Measurements from ENCODE around the gene MGMT. TPM values are rescaled to one million over a fixed set of nuclear protein-coding genes. Genes with fewer than 3 reads are reported as not detected.

The MGMT gene
- total RNA-seq, 2 donors from 2014 or later: 41.1 to 50.4 TPM

DNA sequence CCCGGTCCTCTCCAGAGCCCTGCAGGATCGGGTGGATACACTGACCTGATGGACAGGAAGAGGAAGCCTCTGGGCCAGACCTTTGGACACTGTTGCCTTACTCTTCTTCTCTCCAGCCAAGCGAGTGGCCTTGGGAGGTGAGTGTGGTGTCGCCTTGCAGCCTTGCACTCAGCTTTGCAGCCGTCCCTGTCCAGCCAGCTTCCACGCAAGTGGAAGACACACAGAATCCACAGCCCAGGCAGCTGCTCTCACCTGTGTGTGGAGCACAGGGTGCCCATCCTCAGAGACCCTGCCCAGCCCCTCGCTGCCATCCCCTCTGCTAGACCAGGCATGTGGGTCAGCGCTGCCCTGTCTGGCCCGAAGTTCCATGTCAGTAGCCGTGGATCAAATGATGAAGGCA is 258.0 kb downstream of the MGMT start:
- WGBS: 96% methylated on average over 10 of the region's 10 CpGs
- H3K36me3 ChIP-seq: no peaks in the 10 kb centered on the region
- H3K27ac ChIP-seq: no peak overlapping the region
- no peaks in the 10 kb centered on the region for H3K4me1 ChIP-seq (replicated peaks)
- TF ChIP-seq, protein P1, sequence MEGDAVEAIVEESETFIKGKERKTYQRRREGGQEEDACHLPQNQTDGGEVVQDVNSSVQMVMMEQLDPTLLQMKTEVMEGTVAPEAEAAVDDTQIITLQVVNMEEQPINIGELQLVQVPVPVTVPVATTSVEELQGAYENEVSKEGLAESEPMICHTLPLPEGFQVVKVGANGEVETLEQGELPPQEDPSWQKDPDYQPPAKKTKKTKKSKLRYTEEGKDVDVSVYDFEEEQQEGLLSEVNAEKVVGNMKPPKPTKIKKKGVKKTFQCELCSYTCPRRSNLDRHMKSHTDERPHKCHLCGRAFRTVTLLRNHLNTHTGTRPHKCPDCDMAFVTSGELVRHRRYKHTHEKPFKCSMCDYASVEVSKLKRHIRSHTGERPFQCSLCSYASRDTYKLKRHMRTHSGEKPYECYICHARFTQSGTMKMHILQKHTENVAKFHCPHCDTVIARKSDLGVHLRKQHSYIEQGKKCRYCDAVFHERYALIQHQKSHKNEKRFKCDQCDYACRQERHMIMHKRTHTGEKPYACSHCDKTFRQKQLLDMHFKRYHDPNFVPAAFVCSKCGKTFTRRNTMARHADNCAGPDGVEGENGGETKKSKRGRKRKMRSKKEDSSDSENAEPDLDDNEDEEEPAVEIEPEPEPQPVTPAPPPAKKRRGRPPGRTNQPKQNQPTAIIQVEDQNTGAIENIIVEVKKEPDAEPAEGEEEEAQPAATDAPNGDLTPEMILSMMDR (IDR thresholded peaks at IDR 0.05): no peak
- TF ChIP-seq POLR2A (IDR thresholded peaks at IDR 0.05): no peak
- TF ChIP-seq POLR2AphosphoS5 (IDR thresholded peaks at IDR 0.05): no peak
- intact Hi-C loops (cut with DNase I): no loop called here
- H3K27me3 ChIP-seq (replicated peaks; ENCODE audit: insufficient read depth): no peaks in the 10 kb centered on the region
- H3K9me3 ChIP-seq: no peaks in the 10 kb centered on the region
- no peak overlapping the region for H3K4me3 ChIP-seq
- no peak for DNase-seq (ENCODE audit: low spot score)

DNA sequence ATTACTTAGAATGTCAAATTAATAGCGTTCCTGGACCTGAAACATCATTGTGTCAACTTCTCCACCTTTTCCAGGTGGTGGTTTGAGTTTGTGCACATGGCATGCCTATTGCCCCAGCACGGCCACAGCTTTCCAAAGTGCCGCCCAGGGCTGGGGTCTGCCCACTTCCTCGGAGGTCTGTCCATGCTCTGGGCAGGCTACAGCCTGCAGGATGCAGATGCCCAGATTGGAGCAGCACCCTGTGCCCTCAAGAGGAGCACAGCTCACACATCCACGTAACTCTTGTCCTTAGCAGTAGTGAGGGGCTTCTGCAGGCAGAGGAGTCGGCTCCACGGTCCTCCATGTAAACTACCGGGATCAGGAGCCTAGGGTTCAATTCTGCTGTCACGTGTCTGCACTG is 258.4 kb downstream of the MGMT start:
- no peak for DNase-seq (ENCODE audit: low spot score)

DNA sequence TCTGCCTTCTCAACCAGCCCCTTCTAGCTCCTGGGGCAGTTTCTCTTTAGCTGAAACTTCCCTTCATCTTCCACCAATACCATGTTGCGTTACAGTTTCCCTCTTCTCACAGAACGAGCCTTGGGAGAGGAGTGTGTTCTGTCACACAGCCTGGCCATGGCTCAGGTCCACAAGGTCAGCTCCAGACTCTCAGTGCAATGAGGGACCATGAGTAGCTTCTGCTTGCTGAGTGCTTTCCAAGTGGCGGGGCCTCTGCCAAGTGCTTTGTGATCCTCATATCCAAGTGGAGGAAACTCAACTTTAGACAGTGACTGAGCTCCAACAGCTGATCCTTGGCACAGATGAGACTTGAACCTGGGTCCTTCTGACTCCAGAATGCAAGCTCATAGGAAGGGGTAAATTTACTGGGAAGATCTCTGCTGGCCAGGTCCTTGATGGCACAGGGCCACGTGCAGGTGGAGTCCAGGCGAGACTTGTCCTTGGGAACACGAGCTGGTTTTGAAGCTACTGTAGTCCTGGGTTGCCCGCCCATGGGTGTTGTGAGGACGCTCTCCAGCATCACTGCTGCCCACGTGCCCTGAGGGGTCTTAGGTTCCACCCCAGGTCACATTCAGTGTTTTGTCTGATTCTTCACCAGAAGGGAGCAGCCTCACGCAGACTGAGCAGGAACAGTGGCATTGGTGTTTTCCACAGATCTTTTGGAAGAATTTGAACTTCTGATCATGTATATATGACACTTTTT is 259.0 kb downstream of the MGMT start:
- H3K4me3 ChIP-seq: no peak overlapping the region
- H3K27ac ChIP-seq: no peak overlapping the region
- H3K9me3 ChIP-seq: no peaks in the 10 kb centered on the region
- intact Hi-C loops (cut with DNase I): no loop called here
- H3K36me3 ChIP-seq: no peaks in the 10 kb centered on the region
- 94% methylated on average over 10 of the region's 10 CpGs for WGBS
- no peaks in the 10 kb centered on the region for H3K27me3 ChIP-seq (replicated peaks; ENCODE audit: insufficient read depth)
- no peaks in the 10 kb centered on the region for H3K4me1 ChIP-seq (replicated peaks)
- no peak for DNase-seq (ENCODE audit: low spot score)
- TF ChIP-seq POLR2AphosphoS5 (IDR thresholded peaks at IDR 0.05) (no peak), POLR2A (IDR thresholded peaks at IDR 0.05) (no peak)
- TF ChIP-seq, protein P1 (IDR thresholded peaks at IDR 0.05): no peak

More for the DNA sequence above, 258.4 kb downstream of the MGMT start:
- Histone ChIP-seq H3K36me3 (no peaks in the 10 kb centered on the region), H3K27ac (no peak overlapping the region), H3K9me3 (no peaks in the 10 kb centered on the region), H3K4me3 (no peak overlapping the region), H3K27me3 (replicated peaks; ENCODE audit: insufficient read depth) (no peaks in the 10 kb centered on the region), H3K4me1 (replicated peaks) (no peaks in the 10 kb centered on the region)
- intact Hi-C loops (cut with DNase I): no loop called here
- no peak for TF ChIP-seq POLR2A (IDR thresholded peaks at IDR 0.05)
- TF ChIP-seq, protein P1 (IDR thresholded peaks at IDR 0.05): no peak
- no peak for TF ChIP-seq POLR2AphosphoS5 (IDR thresholded peaks at IDR 0.05)
- WGBS: 94% methylated on average over 9 of the region's 9 CpGs

DNA sequence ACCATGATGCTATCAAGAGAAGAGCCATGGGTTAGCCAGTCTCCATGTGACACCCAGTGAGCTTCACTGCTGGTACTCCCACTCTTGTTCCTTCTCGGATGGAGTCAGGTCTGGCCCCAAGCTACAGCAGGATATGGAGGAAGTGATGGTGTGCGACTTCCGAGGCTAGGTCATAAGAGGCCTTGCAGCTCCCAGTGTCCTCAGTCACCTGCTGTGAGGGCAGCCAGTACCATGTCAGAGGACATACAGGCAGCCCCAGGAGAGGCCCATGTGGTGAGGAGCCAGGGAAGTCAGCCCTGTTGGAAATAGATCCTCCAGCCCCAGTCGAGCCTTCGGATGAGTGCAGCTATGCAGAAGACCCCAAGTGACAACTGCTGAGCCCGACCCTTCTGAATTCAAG is 260.0 kb downstream of the MGMT start:
- no peak overlapping the region for H3K27ac ChIP-seq
- no peaks in the 10 kb centered on the region for H3K9me3 ChIP-seq
- no peaks in the 10 kb centered on the region for H3K4me1 ChIP-seq (replicated peaks)
- no peak overlapping the region for H3K4me3 ChIP-seq
- no peaks in the 10 kb centered on the region for H3K36me3 ChIP-seq
- 93% methylated on average over 6 of the region's 6 CpGs for WGBS
- intact Hi-C loops (cut with DNase I): no loop called here
- no peak for TF ChIP-seq POLR2AphosphoS5 (IDR thresholded peaks at IDR 0.05)
- TF ChIP-seq POLR2A (IDR thresholded peaks at IDR 0.05): no peak
- TF ChIP-seq, protein P1 (IDR thresholded peaks at IDR 0.05): no peak
- no peak for DNase-seq (ENCODE audit: low spot score)
- H3K27me3 ChIP-seq (replicated peaks; ENCODE audit: insufficient read depth): no peaks in the 10 kb centered on the region

DNA sequence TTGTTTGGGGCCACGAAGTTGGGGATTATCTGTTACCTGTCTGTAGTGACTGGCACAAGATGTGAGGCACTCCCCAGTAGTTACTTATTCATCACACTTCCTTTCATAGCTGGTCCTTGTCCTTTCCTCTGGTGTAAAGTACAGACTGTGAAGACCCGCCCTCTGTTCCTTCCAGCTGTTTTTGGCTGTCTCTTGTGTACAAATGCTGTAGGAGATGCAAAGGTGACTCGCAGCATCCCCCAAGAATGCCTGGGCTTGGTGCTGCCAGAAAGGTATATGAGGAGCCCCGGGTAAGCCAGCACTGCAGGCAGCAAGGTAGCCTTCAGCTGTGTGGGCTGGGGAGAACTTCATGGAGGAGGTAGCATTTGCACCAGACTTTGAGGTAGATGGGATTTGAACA is 260.5 kb downstream of the MGMT start:
- no peak for DNase-seq (ENCODE audit: low spot score)
- Histone ChIP-seq H3K36me3 (no peaks in the 10 kb centered on the region), H3K9me3 (no peaks in the 10 kb centered on the region), H3K27ac (no peak overlapping the region), H3K27me3 (replicated peaks; ENCODE audit: insufficient read depth) (no peaks in the 10 kb centered on the region), H3K4me3 (no peak overlapping the region), H3K4me1 (replicated peaks) (no peaks in the 10 kb centered on the region)
- TF ChIP-seq POLR2A (IDR thresholded peaks at IDR 0.05) (no peak), POLR2AphosphoS5 (IDR thresholded peaks at IDR 0.05) (no peak)
- TF ChIP-seq, protein P1 (IDR thresholded peaks at IDR 0.05): no peak
- 79% methylated on average over 4 of the region's 4 CpGs for WGBS
- intact Hi-C loops (cut with DNase I): no loop called here
